Smooth muscle cell of bladder (primary cell): ENCODE measurements around the gene ABCG8. TPM values are rescaled to one million over a fixed set of nuclear protein-coding genes. Genes with fewer than 3 reads are reported as not detected.

Source experiments
- total RNA-seq: library from RNA; depleted of rRNA; stranded (reverse); fragments of >200 nt; gene quantifications from 2 replicates; pipeline ENCODE4 v1.2.3, GENCODE V29; 2014

The ABCG8 gene
- total RNA-seq: not detected in 2 replicates

DNA sequence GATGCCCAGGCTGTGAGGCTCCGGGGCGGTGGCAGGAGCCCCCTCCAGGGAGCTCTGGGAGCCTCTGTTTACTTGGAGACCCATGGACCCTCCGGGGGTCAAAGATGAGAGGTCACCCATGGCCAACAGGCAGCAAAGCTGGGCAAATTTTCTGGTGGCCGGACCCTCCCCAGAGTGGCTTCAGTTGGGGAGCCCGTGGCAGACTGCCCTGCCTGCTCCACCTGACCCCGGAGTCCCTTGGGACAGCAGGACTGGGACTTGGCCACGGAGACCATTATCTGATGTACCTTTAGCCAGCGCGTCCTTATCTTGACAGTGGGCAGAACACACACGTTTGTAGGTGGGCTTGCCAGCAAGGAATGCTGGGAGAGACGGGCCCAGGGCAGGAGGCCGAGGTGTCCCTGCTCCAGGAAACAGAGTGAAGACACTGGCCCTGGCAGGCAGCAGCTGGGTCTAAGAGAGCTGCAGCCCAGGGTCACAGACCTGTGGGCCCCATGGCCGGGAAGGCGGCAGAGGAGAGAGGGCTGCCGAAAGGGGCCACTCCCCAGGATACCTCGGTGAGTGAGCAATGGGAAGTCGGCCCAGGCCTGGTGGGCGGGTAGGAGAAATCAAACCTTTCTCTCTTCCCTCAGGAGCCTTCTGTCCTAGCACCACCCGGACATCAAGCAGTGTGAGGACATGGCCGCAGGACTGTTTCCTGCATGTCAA, at the start of gene ABCG8, which contains the start of gene ABCG5:
Gene ABCG8 (plus strand): TSS at position 412 of the 708 bp plus-strand sequence. CDS start 83 bp downstream, at position 495.
Gene ABCG5 (minus strand): TSS at position 280 of the 708 bp plus-strand sequence. CDS start 160 bp downstream, at position 120.

Other genes with a start within 250 kb of the ABCG8 start
- gene THADA, start 242.9 kb upstream of the ABCG8 start, total RNA-seq: 26.3 and 34.8 TPM in 2 replicates
- gene PLEKHH2, start 201.7 kb upstream of the ABCG8 start, total RNA-seq: 4.6 and 5.3 TPM in 2 replicates
- gene C1GALT1C1L, start 162.5 kb upstream of the ABCG8 start, total RNA-seq: 0.57 and 0.74 TPM in 2 replicates
- 19.9 and 26.7 TPM in 2 replicates for gene DYNC2LI1, start 64.9 kb upstream of the ABCG8 start, total RNA-seq
- gene ABCG5, start 132 bp upstream of the ABCG8 start, total RNA-seq: not detected in 2 replicates
- gene LRPPRC, start 157.0 kb downstream of the ABCG8 start, total RNA-seq: 47.2 and 51.4 TPM in 2 replicates